Cardiac septum (tissue), 1 donor: ENCODE data around the gene PAK1IP1. TPM values are rescaled to one million over a fixed set of nuclear protein-coding genes. Genes with fewer than 3 reads are reported as not detected.
"Not testable (repeated sequence)": the region's sequence is repeated elsewhere in the genome, so short reads cannot be mapped to it uniquely, and the experiment has no call there.

Source experiments
- DNase-seq: peaks from one replicate; pipeline ENCODE4 v3.0.0-alpha.2; 2020; ENCODE audit warnings: low spot score
- intact Hi-C: fragments of 100-400 bp; cut with DNase I; formaldehyde crosslinking; loops from one replicate; pipeline ENCODE4 v1.14.0; 2022
- long read RNA-seq: library from polyadenylated mRNA; unstranded; transcript quantifications from one replicate; pipeline ENCODE4 v2.0.0, GENCODE V29; 2021
- total RNA-seq: library from RNA; stranded (reverse); fragmentation: NEBNext Ultra II Directional; extraction: Animal tissue kit (Norgen Biotek cat#: 25700); gene quantifications from one replicate; pipeline ENCODE4 v1.2.1, GENCODE V29; 2021
- donor health status: DM: no; HTN: no; CAD: no.

PAK1IP1 gene
- 9.3 TPM for total RNA-seq
- long read RNA-seq, transcript PAK1IP1-201 (10 exons, 1,800 nt) = major isoform, 19 of 25 reads
- long read RNA-seq, partial matches to known transcripts = 0 of 25 reads
- long read RNA-seq, other reads (novel, unspliced or antisense) = 6 of 25 reads

GRCh38 chr6:10694302-10695085 is at the start of gene PAK1IP1, which contains the start of gene C6orf52:
TSS of gene PAK1IP1 (plus strand) at chr6:10694972. CDS start at chr6:10694986, 14 bp downstream.
TSS of gene C6orf52 (minus strand) at chr6:10694616. CDS start at chr6:10687550, 7,066 bp downstream.
- peak; percentile 97 for DNase-seq
- intact Hi-C loops = loop anchor here (1.0 to 10.0 kb wide), 4 partner anchors 28 to 183 kb away; partner anchors contain the start of gene TMEM14B

- DNase-seq = no peak
- intact Hi-C loops = no loop called here
Measured at GRCh38 chr6:10655508-10656055, 39.2 kb upstream of the PAK1IP1 start.

GRCh38 chr6:10658910-10659698 is 35.7 kb upstream of the PAK1IP1 start:
- no peak for DNase-seq
- intact Hi-C loops = no loop called here

- intact Hi-C loops = no loop called here
- DNase-seq = no peak
Measured at GRCh38 chr6:10659699-10660348, 34.9 kb upstream of the PAK1IP1 start.

GRCh38 chr6:10660431-10661191 is 34.2 kb upstream of the PAK1IP1 start:
- intact Hi-C loops = not testable (repeated sequence)

GRCh38 chr6:10662207-10662606 is 32.6 kb upstream of the PAK1IP1 start:
- DNase-seq = no peak
- intact Hi-C loops = no loop called here

More at GRCh38 chr6:10660431-10661191, 34.2 kb upstream of the PAK1IP1 start:
- DNase-seq = not testable (repeated sequence)

- DNase-seq = no peak
- intact Hi-C loops = no loop called here
Measured at GRCh38 chr6:10662742-10663141, 32.0 kb upstream of the PAK1IP1 start.

- intact Hi-C loops, DNase-seq: not testable (repeated sequence)
Measured at GRCh38 chr6:10665595-10665994, 29.2 kb upstream of the PAK1IP1 start.

- intact Hi-C loops = no loop called here
- no peak for DNase-seq
Measured at GRCh38 chr6:10668126-10668917, 26.4 kb upstream of the PAK1IP1 start.

- intact Hi-C loops = no loop called here
Measured at GRCh38 chr6:10676403-10676802, 18.4 kb upstream of the PAK1IP1 start.

GRCh38 chr6:10678456-10678855 is 16.3 kb upstream of the PAK1IP1 start:
- intact Hi-C loops = no loop called here

More at GRCh38 chr6:10676403-10676802, 18.4 kb upstream of the PAK1IP1 start:
- no peak for DNase-seq

GRCh38 chr6:10681795-10682194 is 13.0 kb upstream of the PAK1IP1 start:
- DNase-seq = no peak
- intact Hi-C loops = no loop called here

More at GRCh38 chr6:10678456-10678855, 16.3 kb upstream of the PAK1IP1 start:
- no peak for DNase-seq

GRCh38 chr6:10682355-10682988 is 12.3 kb upstream of the PAK1IP1 start:
- intact Hi-C loops = no loop called here
- DNase-seq = no peak

- DNase-seq = no peak
- intact Hi-C loops = no loop called here
Measured at GRCh38 chr6:10684618-10685017, 10.2 kb upstream of the PAK1IP1 start.

- intact Hi-C loops = no loop called here
- DNase-seq = no peak
Measured at GRCh38 chr6:10685092-10685915, 9.5 kb upstream of the PAK1IP1 start.

- DNase-seq = no peak
- intact Hi-C loops = no loop called here
Measured at GRCh38 chr6:10686901-10687300, 7.9 kb upstream of the PAK1IP1 start.

- DNase-seq = no peak
- intact Hi-C loops = no loop called here
Measured at GRCh38 chr6:10687582-10687981, 7.2 kb upstream of the PAK1IP1 start.
